IPS-15b (cell line): ENCODE measurements around the gene PGAM2.

Experiments used
- H3K27me3 ChIP-seq: one replicate; pipeline ENCODE4 v1.6.1; 2013; ENCODE audit warnings: low read length; ENCODE audit not compliant: control insufficient read depth, insufficient read depth
- H3K36me3 ChIP-seq: one replicate; pipeline ENCODE4 v1.6.1; 2013; ENCODE audit warnings: low read length; ENCODE audit not compliant: control insufficient read depth, insufficient read depth
- H3K4me1 ChIP-seq: one replicate; pipeline ENCODE4 v1.6.1; 2013; ENCODE audit warnings: mild to moderate bottlenecking, low read length; ENCODE audit not compliant: control insufficient read depth, insufficient read depth
- H3K4me3 ChIP-seq: one replicate; pipeline ENCODE4 v1.5.1; 2013; ENCODE audit warnings: low read depth, low read length
- H3K9ac ChIP-seq: one replicate; pipeline ENCODE4 v1.6.1; 2013; ENCODE audit warnings: low read depth, mild to moderate bottlenecking, low read length
- H3K9me3 ChIP-seq: one replicate; pipeline ENCODE4 v1.6.1; 2013; ENCODE audit warnings: mild to moderate bottlenecking, low read length; ENCODE audit not compliant: control insufficient read depth, insufficient read depth

Gene PGAM2

DNA sequence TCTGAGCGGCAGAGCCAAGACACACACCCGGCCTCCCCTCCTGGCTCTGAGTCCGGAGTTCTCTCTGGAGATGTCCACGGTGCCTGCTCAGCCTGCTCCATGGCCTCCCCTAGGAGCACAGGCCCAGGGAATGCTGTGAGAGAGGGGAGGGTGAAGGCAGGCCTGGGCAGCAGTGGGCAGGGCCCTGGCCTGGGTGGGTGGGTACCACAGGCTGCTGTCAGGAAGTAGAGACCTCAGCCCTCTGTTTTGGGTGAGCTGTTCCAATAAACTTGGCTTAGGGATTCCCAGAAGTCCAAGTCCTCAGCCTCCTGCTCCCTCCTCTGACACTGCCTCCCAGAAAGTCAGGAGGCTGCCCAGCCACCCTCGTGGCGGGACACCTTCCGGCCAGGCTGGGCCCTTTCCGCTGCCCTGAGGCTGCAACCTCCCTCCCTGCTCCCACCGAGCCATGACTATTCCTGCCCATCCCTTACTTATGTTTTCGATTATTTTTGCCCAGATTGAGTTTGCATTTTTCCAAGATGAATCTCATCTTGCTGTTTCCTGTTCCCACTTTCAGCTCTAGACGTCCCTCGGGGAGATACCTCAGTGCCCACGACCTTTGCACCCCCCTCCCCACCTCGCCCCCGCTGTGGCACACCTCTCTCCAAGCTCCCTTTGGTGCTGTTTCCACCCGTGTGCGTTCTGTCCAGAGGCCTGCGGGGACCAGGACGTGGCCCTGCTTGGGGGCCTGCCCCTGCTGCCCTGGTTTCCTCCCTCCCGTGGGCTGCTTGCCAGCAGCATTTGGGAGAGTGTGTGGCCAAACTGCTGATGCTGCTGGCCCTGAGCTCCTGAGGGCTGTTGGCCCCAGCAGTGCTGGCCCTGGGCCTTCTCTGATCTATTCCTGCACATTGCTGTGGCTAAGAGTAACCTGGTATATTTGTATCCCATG is 22.8 kb upstream of the PGAM2 start:
- no peaks in the 10 kb centered on the region for H3K36me3 ChIP-seq
- H3K9ac ChIP-seq: no peak overlapping the region
- H3K27me3 ChIP-seq: peaks cover 14% of the 10 kb centered on the region
- H3K4me1 ChIP-seq: no peaks in the 10 kb centered on the region
- no peak overlapping the region for H3K4me3 ChIP-seq
- no peaks in the 10 kb centered on the region for H3K9me3 ChIP-seq

DNA sequence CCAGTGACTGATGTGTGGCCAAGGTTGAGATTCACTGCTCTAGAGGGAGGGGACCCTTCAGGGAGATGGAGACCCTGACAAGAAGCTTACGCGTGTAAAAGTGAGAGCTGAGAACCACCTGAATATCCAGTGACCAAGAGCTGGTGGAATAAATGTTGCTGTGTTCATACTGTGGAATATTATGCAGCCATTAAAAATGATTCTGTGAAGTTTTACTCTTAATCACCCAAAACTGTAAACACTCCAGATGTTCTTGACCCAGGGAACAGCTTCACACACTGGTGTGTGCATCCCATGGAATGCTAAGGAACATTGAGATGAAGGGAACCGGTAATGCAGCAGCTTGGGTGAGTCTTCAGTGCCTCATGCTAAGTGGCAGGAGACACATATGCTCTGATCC is 21.3 kb upstream of the PGAM2 start:
- H3K27me3 ChIP-seq: peaks cover 14% of the 10 kb centered on the region
- H3K4me3 ChIP-seq: no peak overlapping the region
- no peaks in the 10 kb centered on the region for H3K36me3 ChIP-seq
- no peaks in the 10 kb centered on the region for H3K9me3 ChIP-seq
- H3K4me1 ChIP-seq: no peaks in the 10 kb centered on the region
- no peak overlapping the region for H3K9ac ChIP-seq

DNA sequence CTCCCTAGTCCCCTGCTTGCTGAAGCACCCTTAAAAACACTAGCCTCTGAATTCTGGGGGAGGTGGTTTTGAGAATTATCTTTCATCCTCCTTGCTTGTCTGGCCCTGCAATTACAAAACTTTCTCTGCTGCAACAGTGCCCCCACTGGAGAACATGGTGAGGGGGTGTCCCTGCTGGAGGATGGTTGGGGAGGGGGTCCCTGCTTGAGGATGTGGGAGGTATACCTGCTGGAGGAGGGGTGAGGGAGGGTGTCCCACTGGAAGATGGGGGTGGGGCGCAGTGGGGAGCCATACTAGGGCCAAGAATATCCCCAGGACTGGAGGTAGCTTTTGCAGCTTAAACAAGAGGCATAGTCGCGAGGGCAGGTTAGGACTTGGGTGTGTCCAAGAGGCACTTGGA is 20.2 kb upstream of the PGAM2 start:
- Histone ChIP-seq H3K36me3 (no peaks in the 10 kb centered on the region), H3K9ac (no peak overlapping the region)

DNA sequence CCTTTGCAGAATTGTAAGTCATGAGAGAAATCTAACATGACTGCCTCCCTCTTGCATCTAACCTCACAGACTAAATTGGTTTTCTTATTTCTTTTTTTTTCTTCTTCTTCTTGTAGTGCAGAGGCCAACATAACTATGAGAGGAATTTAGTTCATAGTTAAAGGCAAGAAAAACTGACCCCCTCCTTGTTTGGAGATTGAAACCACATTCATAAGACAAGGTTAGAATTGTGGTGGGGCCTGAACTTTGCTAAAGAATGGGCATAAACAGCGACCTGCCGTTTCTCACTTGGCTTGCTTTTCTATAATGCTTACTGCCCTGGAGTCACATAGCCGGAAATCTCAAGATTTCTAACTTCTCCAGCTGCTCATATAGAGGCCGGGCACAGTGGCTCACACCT is 19.3 kb upstream of the PGAM2 start:
- Histone ChIP-seq H3K9ac (no peak overlapping the region), H3K4me3 (no peak overlapping the region), H3K4me1 (no peaks in the 10 kb centered on the region), H3K9me3 (no peaks in the 10 kb centered on the region), H3K27me3 (peaks cover 14% of the 10 kb centered on the region), H3K36me3 (peaks cover 3% of the 10 kb centered on the region)

More for the DNA sequence above, 20.2 kb upstream of the PGAM2 start:
- no peaks in the 10 kb centered on the region for H3K4me1 ChIP-seq
- H3K4me3 ChIP-seq: no peak overlapping the region
- H3K9me3 ChIP-seq: no peaks in the 10 kb centered on the region
- H3K27me3 ChIP-seq: peaks cover 14% of the 10 kb centered on the region

DNA sequence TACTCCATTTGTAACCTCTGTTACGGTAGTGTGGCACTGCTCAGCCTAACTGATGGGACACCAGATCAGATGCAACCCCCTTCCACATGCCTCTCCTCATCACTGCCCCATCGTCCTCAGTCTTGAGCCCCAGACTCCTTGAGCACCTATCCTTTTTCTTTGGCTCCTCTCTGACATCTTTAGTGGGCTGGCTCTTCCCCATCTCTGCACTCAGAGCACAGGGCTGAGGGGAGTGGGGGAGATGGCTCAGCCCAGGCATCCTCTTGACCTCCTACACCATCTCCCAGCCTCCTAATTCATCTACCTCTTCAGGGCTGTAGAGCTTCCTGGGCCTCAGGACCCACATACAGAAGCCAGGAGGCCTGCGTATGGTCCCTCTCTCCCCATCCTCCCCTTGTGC is 18.4 kb upstream of the PGAM2 start:
- peaks cover 14% of the 10 kb centered on the region for H3K27me3 ChIP-seq
- H3K4me1 ChIP-seq: no peaks in the 10 kb centered on the region
- no peak overlapping the region for H3K9ac ChIP-seq
- H3K9me3 ChIP-seq: no peaks in the 10 kb centered on the region
- no peak overlapping the region for H3K4me3 ChIP-seq
- peaks cover 8% of the 10 kb centered on the region for H3K36me3 ChIP-seq

DNA sequence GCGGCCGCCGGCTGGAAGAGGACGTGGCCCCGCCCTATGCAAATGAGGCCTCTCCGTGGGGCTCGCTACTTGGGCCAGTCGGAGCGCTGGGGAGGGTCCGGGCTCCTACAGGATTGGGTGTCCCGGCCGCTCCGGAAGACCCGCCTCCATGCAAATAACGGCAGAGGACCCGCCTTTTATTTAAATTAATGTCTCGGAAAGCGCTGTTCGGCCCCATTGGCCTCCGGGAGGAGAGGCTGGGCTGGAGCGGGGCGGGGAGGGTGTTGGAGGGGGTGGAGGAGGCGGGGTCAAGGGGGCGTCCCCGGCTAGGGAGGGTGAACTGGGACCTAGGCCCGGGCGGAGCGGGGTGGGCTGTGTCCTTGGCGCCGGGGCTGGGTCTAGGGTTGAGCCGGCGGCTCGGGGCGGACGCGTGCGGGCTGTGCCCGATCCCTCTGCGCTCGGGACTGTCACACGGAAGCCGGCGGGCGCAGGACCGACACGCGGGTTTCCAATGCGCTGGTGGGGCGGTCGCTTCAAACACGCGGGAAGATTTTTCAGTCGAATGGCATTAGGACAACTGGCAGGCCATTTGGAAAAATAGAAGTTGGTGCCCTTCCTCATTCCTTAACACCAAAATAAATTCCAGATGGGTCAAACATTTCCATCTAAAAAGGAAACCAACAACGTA is 17.3 kb upstream of the PGAM2 start:
- Histone ChIP-seq H3K27me3 (peaks cover 14% of the 10 kb centered on the region), H3K9ac (peak overlapping the region; percentile 57), H3K4me1 (no peaks in the 10 kb centered on the region), H3K36me3 (peaks cover 16% of the 10 kb centered on the region), H3K4me3 (peak overlapping the region; percentile 61), H3K9me3 (no peaks in the 10 kb centered on the region)

DNA sequence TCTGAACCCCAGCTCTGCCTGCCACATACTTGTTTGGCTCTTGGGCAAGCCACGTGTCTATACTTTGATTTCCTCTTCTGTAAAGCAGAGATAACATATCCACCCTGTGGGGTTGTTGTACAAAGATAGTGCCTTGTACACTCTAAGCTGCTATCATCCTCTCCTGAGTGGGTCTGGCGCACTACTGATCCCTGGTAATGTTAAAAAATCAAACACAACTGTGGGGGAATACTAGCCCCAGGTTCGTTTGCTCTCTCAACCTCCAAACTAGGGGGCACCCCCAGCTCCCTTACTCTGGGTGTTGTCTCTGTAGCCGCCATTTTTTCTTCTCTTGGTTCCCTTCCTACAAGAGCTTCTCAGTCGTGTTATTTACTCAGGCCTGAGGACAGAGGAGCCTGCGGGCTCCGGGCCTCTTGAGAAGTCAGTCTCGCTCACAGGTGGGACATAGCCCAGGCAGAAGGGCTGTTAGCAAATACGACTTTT is 15.9 kb upstream of the PGAM2 start:
- Histone ChIP-seq H3K36me3 (peaks cover 20% of the 10 kb centered on the region), H3K9ac (no peak overlapping the region), H3K27me3 (peaks cover 14% of the 10 kb centered on the region), H3K4me3 (peak overlapping the region; percentile 81), H3K4me1 (no peaks in the 10 kb centered on the region), H3K9me3 (no peaks in the 10 kb centered on the region)

DNA sequence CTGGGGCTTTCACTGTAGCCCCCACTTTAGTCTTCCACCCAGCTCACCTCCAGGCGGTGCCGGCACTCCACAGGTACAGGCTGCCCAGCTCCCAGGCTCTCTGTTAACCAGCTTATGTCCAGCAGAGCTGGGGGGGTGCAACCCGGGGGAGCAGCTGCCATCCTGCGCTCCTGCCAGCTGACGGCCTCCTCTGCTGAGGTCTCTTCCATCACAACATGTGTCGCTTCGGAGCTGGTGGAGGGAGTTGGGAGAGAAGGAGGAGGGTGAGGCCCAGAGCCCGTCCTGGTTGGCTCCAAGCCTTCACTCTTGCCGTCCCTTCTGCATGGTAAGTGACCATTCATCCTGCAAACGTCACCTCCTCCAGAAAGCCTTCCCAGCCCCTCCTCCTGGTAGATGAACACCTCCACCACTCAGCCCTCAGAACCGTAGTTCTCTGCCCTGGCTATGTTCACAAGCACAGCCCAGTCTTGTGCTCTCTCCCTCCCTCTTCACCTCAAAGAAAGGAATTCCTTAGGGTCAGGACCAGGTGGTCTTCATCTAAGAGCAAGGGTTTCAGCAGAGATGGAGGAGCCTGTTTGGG is 15.4 kb upstream of the PGAM2 start:
- Histone ChIP-seq H3K9me3 (no peaks in the 10 kb centered on the region), H3K36me3 (peaks cover 25% of the 10 kb centered on the region), H3K9ac (no peak overlapping the region), H3K27me3 (peaks cover 14% of the 10 kb centered on the region), H3K4me1 (no peaks in the 10 kb centered on the region), H3K4me3 (no peak overlapping the region)

DNA sequence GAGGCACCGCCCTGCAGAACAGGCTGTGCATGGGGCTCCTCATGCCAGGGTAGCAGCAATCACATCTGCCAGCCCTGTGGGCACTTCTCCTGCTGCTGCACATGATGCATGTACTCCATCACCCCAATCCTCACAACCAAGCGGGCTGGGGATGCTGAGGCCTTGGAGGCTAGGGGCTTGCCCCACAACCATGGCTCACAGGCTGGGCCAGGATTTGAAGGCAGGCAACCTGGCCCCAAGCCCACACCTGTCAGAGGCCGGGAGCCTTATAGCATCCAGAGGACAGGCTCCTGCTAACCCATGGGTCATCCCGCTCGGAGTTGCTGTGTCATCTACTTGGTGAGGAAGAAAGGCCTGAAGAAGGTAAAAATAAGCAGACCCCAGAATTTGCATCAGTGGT is 14.8 kb upstream of the PGAM2 start:
- H3K9ac ChIP-seq: no peak overlapping the region
- no peak overlapping the region for H3K4me3 ChIP-seq
- H3K9me3 ChIP-seq: no peaks in the 10 kb centered on the region
- H3K27me3 ChIP-seq: peaks cover 14% of the 10 kb centered on the region
- no peaks in the 10 kb centered on the region for H3K4me1 ChIP-seq
- peaks cover 26% of the 10 kb centered on the region for H3K36me3 ChIP-seq

DNA sequence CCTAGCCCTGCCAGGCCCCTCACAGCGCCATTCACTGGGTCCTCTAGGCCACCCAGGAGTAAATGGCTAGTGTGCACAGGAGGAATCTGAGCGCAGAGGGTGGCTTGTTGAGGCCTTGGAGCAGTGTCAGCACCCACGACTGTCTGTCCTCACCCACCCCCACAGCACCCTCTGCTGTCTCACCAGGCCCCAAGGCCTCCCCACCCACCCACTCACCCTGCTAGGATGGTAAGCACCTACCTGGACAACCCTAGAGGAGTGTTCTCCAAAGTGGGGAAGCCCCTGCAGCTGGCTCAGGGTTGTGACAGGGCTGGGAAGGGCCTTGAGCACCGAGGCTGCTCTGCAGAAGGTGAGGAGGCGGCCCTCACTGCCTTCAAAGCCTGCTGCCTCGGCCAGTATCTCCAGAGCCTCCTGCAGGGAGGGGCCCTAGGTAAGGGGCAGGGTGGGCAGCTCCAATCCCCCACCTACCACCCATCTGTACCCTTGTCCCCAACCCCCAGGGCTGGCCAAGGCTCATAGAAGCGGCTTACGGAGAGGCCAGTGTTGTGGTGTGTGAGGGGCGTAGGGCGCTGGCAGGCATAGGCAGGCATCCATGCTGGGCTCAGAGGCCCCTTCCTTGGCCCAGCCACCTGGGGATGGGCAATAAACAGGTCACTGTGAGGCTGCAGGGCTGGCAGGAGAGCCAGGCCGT is 14.1 kb upstream of the PGAM2 start:
- no peak overlapping the region for H3K4me3 ChIP-seq
- peaks cover 12% of the 10 kb centered on the region for H3K27me3 ChIP-seq
- no peak overlapping the region for H3K9ac ChIP-seq
- H3K4me1 ChIP-seq: no peaks in the 10 kb centered on the region
- peaks cover 26% of the 10 kb centered on the region for H3K36me3 ChIP-seq
- H3K9me3 ChIP-seq: no peaks in the 10 kb centered on the region

DNA sequence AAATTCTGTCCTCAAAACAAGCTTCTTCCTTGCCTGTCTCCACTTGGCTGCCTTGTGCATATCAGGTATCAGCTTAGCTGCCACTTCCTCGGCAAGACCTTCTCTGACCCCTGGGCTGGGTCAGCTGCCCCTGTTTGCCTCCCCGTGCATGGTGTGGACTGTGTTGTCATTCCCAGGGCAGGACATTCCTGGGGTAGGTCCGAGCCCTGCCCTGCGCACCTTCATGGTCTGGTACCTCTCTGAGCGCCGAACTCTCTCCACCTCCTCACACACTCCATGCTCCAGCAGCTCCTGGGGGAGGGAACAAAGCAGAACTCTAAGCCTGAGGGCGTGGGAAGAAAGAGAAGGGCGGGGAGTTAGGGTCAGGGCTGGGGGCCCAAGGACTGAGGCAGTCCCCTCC is 13.2 kb upstream of the PGAM2 start:
- no peaks in the 10 kb centered on the region for H3K9me3 ChIP-seq
- H3K9ac ChIP-seq: no peak overlapping the region
- peaks cover 35% of the 10 kb centered on the region for H3K36me3 ChIP-seq
- H3K27me3 ChIP-seq: peaks cover 2% of the 10 kb centered on the region
- H3K4me1 ChIP-seq: no peaks in the 10 kb centered on the region
- no peak overlapping the region for H3K4me3 ChIP-seq
